Stomach (tissue), 9 donors: ENCODE data around the gene OBSCN. TPM values are rescaled to one million over a fixed set of nuclear protein-coding genes. Genes with fewer than 3 reads are reported as not detected.
A peak's percentile ranks its signal among the peaks of the same experiment; 100 is the strongest.
"Not testable (repeated sequence)": the region's sequence is repeated elsewhere in the genome, so short reads cannot be mapped to it uniquely, and the experiment has no call there.

Experiments
- DNase-seq, 2 donors: peaks; one replicate each; pipeline versions ENCODE4 v3.0.0 to v3.0.0-alpha.2; 2013 to 2019
- H3K27ac ChIP-seq, 5 donors: fragments of 200-600 bp in 4 of 5; sonication (generic) in 4 of 5; one replicate each; pipeline ENCODE4 v1.5.1; 2013 to 2019; ENCODE audit warnings: mild to moderate bottlenecking in 1 of 5, moderate library complexity in 1 of 5
- H3K27me3 ChIP-seq, 3 donors: fragments of 200-600 bp; sonication (generic); one replicate each; pipeline ENCODE4 v1.5.1; 2017 to 2019; ENCODE audit warnings: mixed run types in 1 of 3
- H3K36me3 ChIP-seq, 4 donors: fragments of 200-600 bp; sonication (generic); 1 replicate in 3 of 4; 2 replicates in 1 of 4; pipeline ENCODE4 v1.5.1; 2016 to 2019
- H3K4me1 ChIP-seq, 4 donors: fragments of 200-600 bp; sonication (generic); one replicate each; pipeline ENCODE4 v1.5.1; 2016 to 2019
- H3K4me3 ChIP-seq, 4 donors: fragments of 200-600 bp; sonication (generic) in 3 of 4; one replicate each; pipeline ENCODE4 v1.5.1; 2016 to 2019; ENCODE audit warnings: mild to moderate bottlenecking in 1 of 4
- H3K9me3 ChIP-seq, 4 donors: fragments of 200-600 bp; sonication (generic); one replicate each; pipeline ENCODE4 v1.5.1; 2016 to 2019
- EP300 ChIP-seq: sonication (generic); formaldehyde crosslinking; IDR thresholded peaks from one replicate; pipeline ENCODE4 v1.6.1; 2017; ENCODE audit warnings: antibody characterized with exemption
- POLR2A ChIP-seq, 4 donors: fragments of 450-650 bp; IDR thresholded peaks; one replicate each; pipeline ENCODE4 v1.6.1; 2016; ENCODE audit warnings: antibody characterized with exemption in 4 of 4, control low read depth in 2 of 4, mild to moderate bottlenecking in 1 of 4, moderate library complexity in 1 of 4
- POLR2AphosphoS5 ChIP-seq, 3 donors: sonication (generic); formaldehyde crosslinking; IDR thresholded peaks; one replicate each; pipeline ENCODE4 v1.6.1; 2016; ENCODE audit warnings: antibody characterized with exemption in 3 of 3
- WGBS, 5 donors: extraction: QIAGEN DNeasy Blood & Tissue Kit in 3 of 5; methylation state at CpG; one replicate each; pipeline versions ENCODE4 v1.1.5 to v1.1.7; 2013 to 2018; 5-methylcytosine and 5-hydroxymethylcytosine counted together
- intact Hi-C: fragments of 100-400 bp; cut with DNase I; formaldehyde crosslinking; loops from one replicate; pipeline ENCODE4 v1.15.1; 2023; ENCODE audit warnings: low total_unique reads
- polyA plus RNA-seq, 3 donors: library from polyadenylated mRNA; stranded (reverse); fragments of 200-250 nt; gene quantifications; one replicate each; pipeline ENCODE4 v1.2.3, GENCODE V29; 2013
- total RNA-seq, 5 donors: library from RNA; depleted of rRNA; stranded (reverse); fragments of >200 nt; gene quantifications; one replicate each; pipeline versions ENCODE4 v1.1.0 to v1.2.3, GENCODE V29; 2014 to 2016
- TF ChIP-seq, protein P1 (sequence below), 7 experiments: fragments of 450-650 bp in 4 of 7; fragments of 200-600 bp in 3 of 7; sonication (generic) in 3 of 7; IDR thresholded peaks; one replicate each; pipeline ENCODE4 v1.5.1; 2016 to 2019; ENCODE audit warnings: antibody characterized with exemption in 7 of 7, control low read depth in 2 of 7, mild to moderate bottlenecking in 1 of 7
- donor health status: healthy with polysubstance abuse.
- donor health status: Bipolar disorder and iron deficiency.
- donor health status: healthy.

Gene OBSCN
- total and polyA plus RNA-seq, 8 donors, result 7.2 to 111 (median 24.7) TPM

DNA sequence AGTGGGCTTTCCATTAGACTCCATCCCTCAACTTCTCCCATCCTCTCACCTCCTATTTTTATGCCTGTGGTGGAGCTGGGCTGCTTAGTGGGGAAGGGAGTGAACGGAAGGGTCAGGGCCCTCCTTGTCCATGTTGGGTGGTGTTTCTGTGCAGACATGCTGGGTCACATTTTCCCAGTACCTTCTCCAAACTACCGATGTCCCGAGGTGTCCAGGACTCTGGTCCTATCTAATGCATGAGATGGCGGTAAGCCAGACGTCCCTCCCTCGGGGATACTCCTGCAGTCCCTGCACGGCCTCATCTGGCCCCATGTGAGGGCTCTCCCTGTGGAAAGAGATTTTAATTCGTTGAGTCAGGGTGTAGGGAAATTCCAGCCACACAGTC, 61.0 kb downstream of the OBSCN start:
- DNase-seq, result peak in 1 of 2 donors; percentile 19
- WGBS, 5 donors, result 85 to 92% (median 90%) methylated on average over 8 of the region's 8 CpGs

DNA sequence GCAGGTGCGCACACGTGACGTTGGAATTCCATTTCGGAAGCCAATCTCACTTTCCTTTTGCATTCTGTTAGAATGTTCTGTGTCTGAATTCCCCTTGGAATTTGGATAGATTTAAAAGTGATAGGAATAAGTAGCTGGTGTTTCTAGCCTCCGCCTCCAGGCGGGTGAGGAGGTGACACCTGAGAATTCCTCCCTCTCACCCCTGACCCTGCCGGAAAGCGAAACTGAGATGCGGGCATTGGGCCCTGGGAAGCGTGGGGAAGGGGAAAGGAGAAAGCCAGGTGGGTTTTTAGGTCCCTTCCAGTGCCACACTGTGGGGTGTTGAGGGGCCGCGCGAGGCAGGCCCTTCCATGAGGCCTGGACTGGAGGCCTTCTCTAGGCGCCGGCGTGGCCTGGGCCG, 61.6 kb downstream of the OBSCN start:
- H3K27me3 ChIP-seq, intact Hi-C loops, H3K27ac ChIP-seq, DNase-seq, H3K9me3 ChIP-seq, H3K4me3 ChIP-seq, H3K4me1 ChIP-seq: not testable (repeated sequence)
- 91 to 98% (median 96%) methylated on average over 13 to 17 of the region's 17 CpGs for WGBS, 5 donors
- peaks cover 0 to 26% (median 4%) of the 10 kb centered on the region in 4 donors for H3K36me3 ChIP-seq

More for the DNA sequence above, 61.0 kb downstream of the OBSCN start:
- Histone ChIP-seq H3K9me3 (no peaks in the 10 kb centered on the region), H3K27me3 (no peaks in the 10 kb centered on the region), H3K4me1 (no peaks in the 10 kb centered on the region), H3K27ac (no peak overlapping the region), H3K4me3 (no peak overlapping the region), H3K36me3 (peaks cover 0 to 26% (median 1%) of the 10 kb centered on the region in 4 donors)
- intact Hi-C loops, result no loop called here
- no peak for TF ChIP-seq POLR2A (IDR thresholded peaks at IDR 0.05)
- TF ChIP-seq, protein P1, sequence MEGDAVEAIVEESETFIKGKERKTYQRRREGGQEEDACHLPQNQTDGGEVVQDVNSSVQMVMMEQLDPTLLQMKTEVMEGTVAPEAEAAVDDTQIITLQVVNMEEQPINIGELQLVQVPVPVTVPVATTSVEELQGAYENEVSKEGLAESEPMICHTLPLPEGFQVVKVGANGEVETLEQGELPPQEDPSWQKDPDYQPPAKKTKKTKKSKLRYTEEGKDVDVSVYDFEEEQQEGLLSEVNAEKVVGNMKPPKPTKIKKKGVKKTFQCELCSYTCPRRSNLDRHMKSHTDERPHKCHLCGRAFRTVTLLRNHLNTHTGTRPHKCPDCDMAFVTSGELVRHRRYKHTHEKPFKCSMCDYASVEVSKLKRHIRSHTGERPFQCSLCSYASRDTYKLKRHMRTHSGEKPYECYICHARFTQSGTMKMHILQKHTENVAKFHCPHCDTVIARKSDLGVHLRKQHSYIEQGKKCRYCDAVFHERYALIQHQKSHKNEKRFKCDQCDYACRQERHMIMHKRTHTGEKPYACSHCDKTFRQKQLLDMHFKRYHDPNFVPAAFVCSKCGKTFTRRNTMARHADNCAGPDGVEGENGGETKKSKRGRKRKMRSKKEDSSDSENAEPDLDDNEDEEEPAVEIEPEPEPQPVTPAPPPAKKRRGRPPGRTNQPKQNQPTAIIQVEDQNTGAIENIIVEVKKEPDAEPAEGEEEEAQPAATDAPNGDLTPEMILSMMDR (IDR thresholded peaks at IDR 0.05), result no peak

DNA sequence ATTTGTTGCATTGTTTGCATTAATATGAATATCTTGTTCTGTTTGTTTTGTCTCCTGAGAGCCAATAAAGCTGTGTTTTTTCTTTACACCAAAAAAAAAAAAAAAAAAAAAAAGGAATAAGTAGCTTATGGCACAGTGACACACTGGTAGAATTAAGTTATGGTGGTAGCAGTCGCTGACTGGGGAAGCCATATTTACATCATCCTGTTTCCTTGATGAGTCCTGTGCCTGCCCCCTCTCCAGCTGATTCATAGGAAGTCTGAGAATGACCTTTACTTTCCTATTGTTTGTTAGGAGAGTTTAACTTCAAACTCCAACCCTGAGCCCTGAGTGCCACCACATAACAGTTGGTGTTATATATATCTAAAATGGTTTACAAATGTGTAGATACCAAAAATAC, 62.2 kb downstream of the OBSCN start:
- Histone ChIP-seq H3K27ac (no peak overlapping the region), H3K9me3 (no peaks in the 10 kb centered on the region), H3K36me3 (peaks cover 0 to 25% (median 5%) of the 10 kb centered on the region in 4 donors), H3K4me3 (no peak overlapping the region), H3K4me1 (peaks cover 2 to 9% (median 5%) of the 10 kb centered on the region in 4 donors), H3K27me3 (no peaks in the 10 kb centered on the region)
- peak in 1 of 2 donors; percentile 15 for DNase-seq
- 78 to 95% (median 81%) methylated on average over 1 of the region's 1 CpG for WGBS, 5 donors
- intact Hi-C loops, result no loop called here
- TF ChIP-seq POLR2A (IDR thresholded peaks at IDR 0.05) (no peak), EP300 (no peak), POLR2AphosphoS5 (IDR thresholded peaks at IDR 0.05) (no peak)
- TF ChIP-seq, protein P1 (IDR thresholded peaks at IDR 0.05), result no peak

GRCh38 chr1:228271701-228272251, 63.9 kb downstream of the OBSCN start:
- intact Hi-C loops, result no loop called here
- DNase-seq, result peak in 1 of 2 donors; percentile 2
- TF ChIP-seq EP300 (no peak), POLR2A (IDR thresholded peaks at IDR 0.05) (no peak), POLR2AphosphoS5 (IDR thresholded peaks at IDR 0.05) (no peak)
- TF ChIP-seq, protein P1 (IDR thresholded peaks at IDR 0.05), result no peak
- Histone ChIP-seq H3K4me3 (no peak overlapping the region), H3K9me3 (no peaks in the 10 kb centered on the region), H3K36me3 (peaks cover 0 to 25% (median 5%) of the 10 kb centered on the region in 4 donors), H3K27me3 (no peaks in the 10 kb centered on the region), H3K27ac (no peak overlapping the region), H3K4me1 (peaks cover 11 to 21% (median 20%) of the 10 kb centered on the region in 4 donors)
- WGBS, 5 donors, result 92 to 94% (median 93%) methylated on average over 19 of the region's 19 CpGs

DNA sequence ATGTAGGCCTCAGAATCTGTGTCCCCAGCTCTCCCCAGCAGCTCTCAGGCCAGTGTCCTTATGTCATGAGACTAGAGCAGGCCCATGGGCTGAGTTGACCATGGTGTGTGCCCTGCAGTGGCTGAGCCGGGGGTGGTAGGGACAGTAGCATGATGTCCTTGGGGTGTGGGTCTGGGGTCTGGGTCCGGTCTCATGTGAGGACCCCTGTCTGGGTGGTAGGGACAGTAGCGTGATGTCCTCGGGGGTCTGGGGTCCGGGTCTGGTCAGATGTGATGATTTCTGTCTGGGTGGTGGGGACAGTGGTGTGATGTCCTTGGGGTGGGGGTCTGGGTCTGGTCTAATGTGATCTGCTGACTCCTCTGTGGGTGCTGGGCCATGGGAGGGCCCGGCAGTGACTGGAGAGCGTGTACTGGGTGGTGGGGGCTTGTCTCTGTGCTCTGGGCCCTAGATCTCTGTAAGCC, 64.5 kb downstream of the OBSCN start:
- WGBS, 5 donors, result 90 to 98% (median 95%) methylated on average over 5 to 7 of the region's 7 CpGs
- intact Hi-C loops, result no loop called here
- no peak overlapping the region for H3K4me3 ChIP-seq
- no peaks in the 10 kb centered on the region for H3K27me3 ChIP-seq
- H3K36me3 ChIP-seq, result peaks cover 0 to 25% (median 5%) of the 10 kb centered on the region in 4 donors
- TF ChIP-seq POLR2A (IDR thresholded peaks at IDR 0.05) (no peak), POLR2AphosphoS5 (IDR thresholded peaks at IDR 0.05) (no peak), EP300 (no peak)
- TF ChIP-seq, protein P1 (IDR thresholded peaks at IDR 0.05), result no peak
- DNase-seq, result no peak
- no peaks in the 10 kb centered on the region for H3K9me3 ChIP-seq
- H3K27ac ChIP-seq, result no peak overlapping the region
- peaks cover 11 to 23% (median 22%) of the 10 kb centered on the region in 4 donors for H3K4me1 ChIP-seq
